GM12891 (cell line): Measurements from ENCODE around the gene GOLGA8J.
"Not testable (repeated sequence)": the region's sequence is repeated elsewhere in the genome, so short reads cannot be mapped to it uniquely, and the experiment has no call there.

ENCODE experiments used
- DNase-seq: peaks from one replicate; pipeline ENCODE4 v3.0.0; 2011; ENCODE audit warnings: low spot score; ENCODE audit not compliant: insufficient read length
- FAIRE-seq: peaks from 2 replicates; lab custom pipeline; 2011; peaks lifted over from hg19 to GRCh38; lab: Jason Lieb, UNC
- PAX5 ChIP-seq: IDR thresholded peaks from 2 replicates; pipeline ENCODE4 v1.6.1; 2011; ENCODE audit warnings: low read length, moderate library complexity, mild to moderate bottlenecking; ENCODE audit not compliant: insufficient read depth, severe bottlenecking
- POLR2A ChIP-seq: IDR thresholded peaks from 2 replicates; pipeline ENCODE4 v1.6.1; 2011; ENCODE audit warnings: low read depth, low read length, control low read depth
- POLR2AphosphoS5 ChIP-seq: IDR thresholded peaks from 2 replicates; pipeline ENCODE4 v1.6.1; 2011; ENCODE audit warnings: low read depth, low read length, control low read depth
- POU2F2 ChIP-seq: IDR thresholded peaks from 2 replicates; pipeline ENCODE4 v1.6.1; 2011; ENCODE audit warnings: low read depth, mild to moderate bottlenecking, control low read depth, low read length, moderate library complexity
- SPI1 ChIP-seq: IDR thresholded peaks from 2 replicates; pipeline ENCODE4 v1.6.1; 2011; ENCODE audit warnings: low read depth, low read length, control low read depth
- TAF1 ChIP-seq: IDR thresholded peaks from 2 replicates; pipeline ENCODE4 v1.6.1; 2011; ENCODE audit warnings: low read depth, low read length, control low read depth

The GOLGA8J gene

GRCh38 chr15:30046430-30046829, 36.3 kb upstream of the GOLGA8J start:
- FAIRE-seq (no peak), DNase-seq (no peak)
- no peak for TF ChIP-seq POLR2AphosphoS5
- no peak for TF ChIP-seq PAX5
- TF ChIP-seq TAF1: no peak
- no peak for TF ChIP-seq POLR2A
- no peak for TF ChIP-seq SPI1
- TF ChIP-seq POU2F2: no peak

DNA sequence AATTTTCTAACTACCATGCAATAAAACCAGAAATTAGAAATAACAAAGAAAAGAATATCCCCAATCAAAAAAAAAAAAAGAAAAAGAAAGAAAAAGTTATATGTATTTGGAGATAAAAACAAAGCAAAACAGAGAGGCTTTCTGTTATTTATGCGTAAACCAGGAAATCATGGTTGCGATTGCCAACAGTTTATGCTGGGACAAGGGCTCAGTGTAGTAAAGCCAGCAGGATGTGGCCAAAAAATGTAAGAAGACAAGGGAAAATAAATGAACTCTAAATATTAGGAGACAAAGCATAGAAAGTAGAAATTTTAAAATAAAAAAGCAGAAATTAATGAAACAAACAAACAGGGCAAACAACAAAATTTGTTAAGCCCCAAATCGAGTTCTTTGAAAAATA, 27.2 kb upstream of the GOLGA8J start:
- DNase-seq: no peak
- no peak for FAIRE-seq
- TF ChIP-seq POLR2A: no peak
- no peak for TF ChIP-seq PAX5
- TF ChIP-seq POU2F2: no peak
- TF ChIP-seq SPI1: no peak
- TF ChIP-seq POLR2AphosphoS5: no peak
- TF ChIP-seq TAF1: no peak

GRCh38 chr15:30056166-30056565, 26.6 kb upstream of the GOLGA8J start:
- DNase-seq: no peak
- FAIRE-seq: no peak

DNA sequence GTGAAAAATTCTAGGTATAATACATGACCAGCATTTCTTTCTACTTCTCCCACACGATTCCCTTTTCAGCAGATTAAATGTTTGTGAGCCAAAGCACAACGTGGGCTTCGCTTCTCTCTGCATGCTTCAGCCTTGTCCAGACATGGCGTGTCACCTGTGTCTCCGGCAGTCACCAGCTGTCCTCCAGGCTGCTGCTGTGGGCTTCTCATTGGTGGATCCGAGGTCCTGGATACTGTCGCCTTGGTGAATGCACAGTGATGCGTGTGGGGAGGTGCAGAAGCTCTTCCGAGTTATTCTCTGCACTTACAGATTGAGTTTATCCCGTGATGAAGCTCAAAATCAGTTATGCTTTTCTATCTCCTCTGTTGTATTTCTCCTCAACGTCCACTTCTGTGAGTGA, 23.0 kb upstream of the GOLGA8J start:
- FAIRE-seq (no peak), DNase-seq (no peak)
- TF ChIP-seq PAX5 (no peak), POLR2AphosphoS5 (no peak), TAF1 (no peak), POU2F2 (no peak), POLR2A (no peak), SPI1 (no peak)

More at GRCh38 chr15:30056166-30056565, 26.6 kb upstream of the GOLGA8J start:
- TF ChIP-seq POU2F2 (no peak), TAF1 (no peak), POLR2AphosphoS5 (no peak), SPI1 (no peak), POLR2A (no peak), PAX5 (no peak)

GRCh38 chr15:30062881-30063280, 19.9 kb upstream of the GOLGA8J start:
- DNase-seq (no peak), FAIRE-seq (no peak)
- TF ChIP-seq POLR2AphosphoS5 (no peak), TAF1 (no peak), PAX5 (no peak), SPI1 (no peak), POU2F2 (no peak), POLR2A (no peak)

DNA sequence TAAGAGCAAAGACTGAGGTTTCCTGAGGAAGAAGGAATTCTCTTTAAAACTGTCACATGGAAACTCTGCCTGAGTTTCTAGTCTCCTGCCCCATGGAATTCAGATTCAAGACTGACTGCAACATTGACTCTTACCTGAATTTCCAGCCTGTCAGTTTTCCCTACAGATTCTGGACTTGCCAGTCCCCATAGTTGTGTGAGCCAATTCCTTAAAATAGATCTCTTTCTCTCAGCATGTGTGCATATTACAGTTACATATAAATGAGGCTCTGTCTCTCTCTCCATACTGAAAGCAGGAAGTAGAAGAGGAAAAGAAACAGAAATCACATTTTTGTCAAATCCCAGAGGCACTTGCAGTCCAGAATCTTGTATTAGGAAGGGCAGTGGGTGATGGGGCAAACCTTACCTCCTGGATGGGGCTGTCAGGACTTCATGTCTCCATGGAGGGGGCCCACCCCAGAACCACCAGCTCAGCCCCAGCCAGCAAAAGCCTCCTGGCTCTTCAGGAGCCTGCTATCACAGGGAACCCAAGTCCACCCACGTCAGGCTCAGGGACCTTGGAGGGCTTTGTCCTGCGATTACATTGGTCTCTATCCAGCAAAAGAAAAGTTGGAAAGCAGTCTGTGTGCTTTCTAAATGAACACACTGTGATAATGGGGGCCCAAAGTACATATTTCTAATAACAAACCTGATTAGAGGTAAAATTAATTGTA, 18.8 kb upstream of the GOLGA8J start:
- FAIRE-seq (no peak), DNase-seq (no peak)
- TF ChIP-seq POLR2A: no peak
- no peak for TF ChIP-seq POU2F2
- no peak for TF ChIP-seq SPI1
- no peak for TF ChIP-seq POLR2AphosphoS5
- no peak for TF ChIP-seq PAX5
- TF ChIP-seq TAF1: no peak

- FAIRE-seq (no peak), DNase-seq (no peak)
- TF ChIP-seq POLR2A (no peak), PAX5 (no peak), SPI1 (no peak), TAF1 (no peak), POLR2AphosphoS5 (no peak), POU2F2 (no peak)
These were observed 17.5 kb upstream of the GOLGA8J start for GRCh38 chr15:30065025-30065801.

- no peak for DNase-seq
- FAIRE-seq: no peak
- no peak for TF ChIP-seq PAX5
- no peak for TF ChIP-seq POLR2AphosphoS5
- TF ChIP-seq SPI1: no peak
- TF ChIP-seq TAF1: no peak
- no peak for TF ChIP-seq POLR2A
- no peak for TF ChIP-seq POU2F2
These were observed 14.4 kb upstream of the GOLGA8J start for GRCh38 chr15:30068326-30068725.

- FAIRE-seq (no peak), DNase-seq (no peak)
- TF ChIP-seq POLR2AphosphoS5: no peak
- TF ChIP-seq PAX5: no peak
- no peak for TF ChIP-seq POLR2A
- TF ChIP-seq SPI1: no peak
- no peak for TF ChIP-seq POU2F2
- no peak for TF ChIP-seq TAF1
These were observed 10.1 kb upstream of the GOLGA8J start for GRCh38 chr15:30072630-30073029.

DNA sequence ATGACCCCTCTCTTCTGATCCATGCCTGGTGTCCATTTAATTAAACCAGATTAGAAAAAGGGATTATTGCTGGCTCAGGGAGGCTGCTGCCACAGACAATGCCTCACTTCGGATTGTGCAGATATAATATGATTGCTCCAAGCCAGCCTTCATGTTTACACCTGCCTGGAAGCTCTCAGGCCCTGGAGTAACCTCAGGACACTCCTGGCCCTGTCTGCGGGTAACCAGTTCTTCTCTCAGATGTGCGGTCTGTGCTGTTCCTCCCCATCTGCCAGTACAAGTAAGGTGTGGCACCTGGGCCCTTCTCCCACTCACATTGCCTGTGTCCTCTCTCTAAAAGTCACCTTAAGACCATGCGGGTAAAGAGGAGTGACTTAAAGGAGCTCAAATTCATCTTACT, 8.8 kb upstream of the GOLGA8J start:
- no peak for DNase-seq
- TF ChIP-seq TAF1 (no peak), POLR2AphosphoS5 (no peak), POU2F2 (no peak), PAX5 (no peak), POLR2A (no peak), SPI1 (no peak)
- no peak for FAIRE-seq

DNA sequence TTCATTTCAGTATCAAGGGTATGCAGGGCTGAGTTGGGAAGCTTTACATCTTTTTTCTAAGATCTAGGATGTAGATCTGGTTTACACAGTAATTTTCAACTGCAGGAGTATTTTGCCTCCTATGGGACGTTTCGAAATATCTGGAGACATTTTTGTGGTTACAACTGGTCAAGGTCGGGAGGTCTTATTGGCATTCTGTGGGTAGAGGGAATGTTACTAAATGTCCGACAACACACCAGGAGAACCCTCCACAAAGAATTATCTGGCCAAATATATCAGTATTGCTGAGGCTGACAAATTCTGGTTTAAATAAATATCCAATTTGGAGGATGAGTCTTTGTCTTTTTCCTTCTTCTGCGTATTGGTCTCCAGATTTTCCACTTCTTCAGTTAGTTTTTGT, 1.9 kb upstream of the GOLGA8J start:
- DNase-seq, FAIRE-seq: not testable (repeated sequence)

- not testable (repeated sequence) for FAIRE-seq, DNase-seq
These were observed 15.1 kb downstream of the GOLGA8J start for GRCh38 chr15:30097827-30098226.

- DNase-seq, FAIRE-seq: not testable (repeated sequence)
These were observed 20.1 kb downstream of the GOLGA8J start for GRCh38 chr15:30102890-30103289.

GRCh38 chr15:30103941-30104507, 21.3 kb downstream of the GOLGA8J start:
- not testable (repeated sequence) for DNase-seq, FAIRE-seq
